Smooth muscle cell (in vitro differentiated cells): ENCODE results near the gene BBX. TPM values are rescaled to one million over a fixed set of nuclear protein-coding genes. Genes with fewer than 3 reads are reported as not detected.

Source experiments
- DNase-seq: peaks from one replicate; lab custom pipeline; 2025; ENCODE audit not compliant: unreplicated experiment; lab: John Stamatoyannopoulos, UW
- H2AFZ ChIP-seq: fragments of 200-600 bp; sonication (generic); 2 replicates; pipeline ENCODE4 v1.6.0; 2016; ENCODE audit warnings: antibody characterized with exemption, low read depth, mild to moderate bottlenecking
- H3F3A ChIP-seq: fragments of 200-600 bp; sonication (generic); 2 replicates; pipeline ENCODE4 v1.6.0; 2017; ENCODE audit warnings: antibody characterized with exemption, low read depth
- H3K27ac ChIP-seq: fragments of 200-600 bp; sonication (generic); 2 replicates; pipeline ENCODE4 v1.5.1; 2016; ENCODE audit warnings: low read depth, mild to moderate bottlenecking
- H3K27me3 ChIP-seq: fragments of 200-600 bp; sonication (generic); 2 replicates; pipeline ENCODE4 v1.6.1; 2016; ENCODE audit warnings: low read depth, mild to moderate bottlenecking
- H3K36me3 ChIP-seq: fragments of 200-600 bp; sonication (generic); 2 replicates; pipeline ENCODE4 v1.5.1; 2016; ENCODE audit warnings: low read depth
- H3K4me1 ChIP-seq: fragments of 200-600 bp; sonication (generic); 2 replicates; pipeline ENCODE4 v1.5.1; 2016; ENCODE audit warnings: low read depth
- H3K4me2 ChIP-seq: fragments of 200-600 bp; sonication (generic); 2 replicates; pipeline ENCODE4 v1.6.0; 2016; ENCODE audit warnings: mild to moderate bottlenecking
- H3K4me3 ChIP-seq: fragments of 200-600 bp; sonication (generic); 2 replicates; pipeline ENCODE4 v1.5.1; 2016; ENCODE audit warnings: mild to moderate bottlenecking
- H3K79me2 ChIP-seq: fragments of 200-600 bp; sonication (generic); 2 replicates; pipeline ENCODE4 v1.6.0; 2016; ENCODE audit warnings: low read depth, mild to moderate bottlenecking
- H3K9ac ChIP-seq: fragments of 200-600 bp; sonication (generic); 2 replicates; pipeline ENCODE4 v1.6.0; 2016; ENCODE audit warnings: low read depth
- H3K9me3 ChIP-seq: fragments of 200-600 bp; sonication (generic); replicated peaks from 2 replicates; pipeline ENCODE4 v1.5.1; 2016; ENCODE audit warnings: low read depth
- H4K20me1 ChIP-seq: fragments of 200-600 bp; sonication (generic); 2 replicates; pipeline ENCODE4 v1.6.0; 2016; ENCODE audit warnings: low read depth
- WGBS: methylation state at CpG from one replicate; pipeline ENCODE4 v1.1.7; 2016; ENCODE audit warnings: low lambda C conversion rate; 5-methylcytosine and 5-hydroxymethylcytosine counted together
- polyA plus RNA-seq: library from polyadenylated mRNA; unstranded; fragments of >200 nt; fragmentation: Nextera tagmentation; extraction: Ambion mirVana; gene quantifications from 2 replicates; pipeline ENCODE4 v1.2.1, GENCODE V29; 2016
- total RNA-seq: library from RNA; depleted of rRNA; stranded (reverse); fragments of >200 nt; gene quantifications from 2 replicates; pipeline ENCODE4 v1.2.3, GENCODE V29; 2014
- TF ChIP-seq, protein P1 (sequence below): fragments of 200-600 bp; sonication (generic); IDR thresholded peaks from 2 replicates; pipeline ENCODE4 v1.5.1; 2017; ENCODE audit warnings: borderline replicate concordance, mild to moderate bottlenecking, antibody characterized with exemption; ENCODE audit not compliant: insufficient read depth, poor library complexity, severe bottlenecking

Gene BBX
- total and polyA plus RNA-seq, 2 experiments from 2014 or later = 58.9 to 66.4 TPM

DNA sequence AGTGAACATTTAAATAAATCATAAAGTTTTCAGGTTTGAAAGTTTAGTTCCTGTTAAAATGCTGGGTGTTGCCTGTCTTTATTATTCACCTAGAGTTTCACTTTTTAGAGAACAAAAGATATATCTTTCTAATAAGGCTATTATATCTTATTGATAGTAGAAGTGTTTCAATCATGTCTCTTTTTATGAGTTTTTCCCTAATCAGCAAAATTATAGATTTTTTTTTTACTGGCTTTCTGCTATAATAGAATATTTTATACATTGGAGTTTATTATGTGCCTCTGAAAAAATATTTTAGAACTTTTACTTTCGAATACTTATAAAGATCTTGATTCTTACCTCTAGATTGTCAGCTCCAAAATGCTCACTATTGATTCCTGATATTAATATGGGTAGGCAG, 131.5 kb downstream of the BBX start:
- no peak overlapping the region for H2AFZ ChIP-seq
- no peaks in the 10 kb centered on the region for H3K27me3 ChIP-seq
- no peak overlapping the region for H3K4me3 ChIP-seq
- 88% methylated on average over 1 of the region's 1 CpG for WGBS
- no peaks in the 10 kb centered on the region for H3K9me3 ChIP-seq
- H3F3A ChIP-seq = no peaks in the 10 kb centered on the region
- TF ChIP-seq, protein P1, sequence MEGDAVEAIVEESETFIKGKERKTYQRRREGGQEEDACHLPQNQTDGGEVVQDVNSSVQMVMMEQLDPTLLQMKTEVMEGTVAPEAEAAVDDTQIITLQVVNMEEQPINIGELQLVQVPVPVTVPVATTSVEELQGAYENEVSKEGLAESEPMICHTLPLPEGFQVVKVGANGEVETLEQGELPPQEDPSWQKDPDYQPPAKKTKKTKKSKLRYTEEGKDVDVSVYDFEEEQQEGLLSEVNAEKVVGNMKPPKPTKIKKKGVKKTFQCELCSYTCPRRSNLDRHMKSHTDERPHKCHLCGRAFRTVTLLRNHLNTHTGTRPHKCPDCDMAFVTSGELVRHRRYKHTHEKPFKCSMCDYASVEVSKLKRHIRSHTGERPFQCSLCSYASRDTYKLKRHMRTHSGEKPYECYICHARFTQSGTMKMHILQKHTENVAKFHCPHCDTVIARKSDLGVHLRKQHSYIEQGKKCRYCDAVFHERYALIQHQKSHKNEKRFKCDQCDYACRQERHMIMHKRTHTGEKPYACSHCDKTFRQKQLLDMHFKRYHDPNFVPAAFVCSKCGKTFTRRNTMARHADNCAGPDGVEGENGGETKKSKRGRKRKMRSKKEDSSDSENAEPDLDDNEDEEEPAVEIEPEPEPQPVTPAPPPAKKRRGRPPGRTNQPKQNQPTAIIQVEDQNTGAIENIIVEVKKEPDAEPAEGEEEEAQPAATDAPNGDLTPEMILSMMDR = no peak
- H3K9ac ChIP-seq = no peak overlapping the region
- DNase-seq = no peak
- H3K4me1 ChIP-seq = no peaks in the 10 kb centered on the region
- H4K20me1 ChIP-seq = peaks cover 47% of the 10 kb centered on the region
- no peaks in the 10 kb centered on the region for H3K36me3 ChIP-seq
- peaks cover 4% of the 10 kb centered on the region for H3K79me2 ChIP-seq
- no peak overlapping the region for H3K4me2 ChIP-seq
- H3K27ac ChIP-seq = no peak overlapping the region

DNA sequence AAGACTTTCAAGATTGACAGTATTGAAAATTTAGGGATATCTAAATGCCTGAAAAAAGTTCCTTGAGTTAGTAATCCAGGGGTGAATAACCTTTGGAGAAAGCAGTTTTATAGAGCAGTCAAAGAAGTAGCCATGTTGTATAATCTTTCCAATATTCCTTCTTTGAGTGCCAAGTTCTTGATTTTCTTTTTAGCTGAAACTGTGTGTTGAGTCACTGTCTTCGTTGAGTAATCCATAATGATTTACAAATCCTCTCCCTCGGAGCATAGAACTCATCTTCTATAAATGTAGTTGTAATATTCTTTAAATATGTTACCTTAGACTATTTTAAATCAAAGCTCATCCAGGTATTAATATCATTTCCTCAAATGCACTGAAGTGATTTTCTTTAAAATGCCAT, 135.2 kb downstream of the BBX start:
- WGBS = 58% methylated on average over 2 of the region's 2 CpGs
- Histone ChIP-seq H3K4me1 (peaks cover 13% of the 10 kb centered on the region), H3K4me2 (no peak overlapping the region), H3F3A (no peaks in the 10 kb centered on the region), H3K27ac (no peak overlapping the region), H3K9ac (no peak overlapping the region), H3K27me3 (no peaks in the 10 kb centered on the region), H3K9me3 (no peaks in the 10 kb centered on the region), H3K79me2 (peaks cover 8% of the 10 kb centered on the region), H3K36me3 (no peaks in the 10 kb centered on the region), H3K4me3 (no peak overlapping the region), H4K20me1 (peaks cover 72% of the 10 kb centered on the region), H2AFZ (no peak overlapping the region)
- DNase-seq = no peak
- TF ChIP-seq, protein P1 = no peak

DNA sequence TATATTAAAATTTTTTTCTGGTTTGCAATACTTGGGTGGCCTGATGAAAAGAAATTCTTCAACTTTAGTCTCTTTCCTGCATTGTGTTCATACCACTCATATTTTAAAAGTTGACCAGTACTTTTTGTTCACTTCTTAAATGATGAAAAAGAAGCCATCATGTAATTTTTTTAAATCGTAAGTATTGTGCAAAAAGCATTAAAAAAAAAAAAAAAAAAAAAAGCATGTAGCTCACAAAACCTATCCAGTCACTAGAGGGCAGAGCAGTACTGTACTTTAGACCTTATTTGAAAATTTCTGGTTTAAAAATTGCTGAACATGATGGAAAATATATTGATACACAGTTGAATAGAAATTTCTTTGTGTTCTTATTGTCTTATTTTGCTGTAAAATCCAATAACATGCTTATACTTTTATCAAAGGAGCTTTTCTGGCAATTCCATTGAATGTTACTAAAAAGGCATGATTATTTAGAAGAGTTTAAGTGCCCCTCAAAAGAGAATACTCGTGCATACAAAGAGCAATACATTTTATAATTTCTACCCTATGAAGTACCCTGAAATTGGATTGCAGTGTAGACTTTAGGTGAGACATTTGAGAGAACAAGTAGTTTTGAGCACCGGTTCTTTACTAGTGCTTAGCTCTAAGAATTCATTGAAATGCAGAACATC, 137.7 kb downstream of the BBX start:
- 78% methylated on average over 3 of the region's 3 CpGs for WGBS
- no peak overlapping the region for H3K4me2 ChIP-seq
- no peak overlapping the region for H3K9ac ChIP-seq
- peaks cover 13% of the 10 kb centered on the region for H3K4me1 ChIP-seq
- TF ChIP-seq, protein P1 = peak; percentile 58
- H3K27ac ChIP-seq = no peak overlapping the region
- H4K20me1 ChIP-seq = peaks cover 75% of the 10 kb centered on the region
- H3K79me2 ChIP-seq = peaks cover 8% of the 10 kb centered on the region
- H3K27me3 ChIP-seq = no peaks in the 10 kb centered on the region
- no peaks in the 10 kb centered on the region for H3K36me3 ChIP-seq
- no peak overlapping the region for H3K4me3 ChIP-seq
- H3K9me3 ChIP-seq = no peaks in the 10 kb centered on the region
- no peak for DNase-seq
- no peaks in the 10 kb centered on the region for H3F3A ChIP-seq
- H2AFZ ChIP-seq = no peak overlapping the region

DNA sequence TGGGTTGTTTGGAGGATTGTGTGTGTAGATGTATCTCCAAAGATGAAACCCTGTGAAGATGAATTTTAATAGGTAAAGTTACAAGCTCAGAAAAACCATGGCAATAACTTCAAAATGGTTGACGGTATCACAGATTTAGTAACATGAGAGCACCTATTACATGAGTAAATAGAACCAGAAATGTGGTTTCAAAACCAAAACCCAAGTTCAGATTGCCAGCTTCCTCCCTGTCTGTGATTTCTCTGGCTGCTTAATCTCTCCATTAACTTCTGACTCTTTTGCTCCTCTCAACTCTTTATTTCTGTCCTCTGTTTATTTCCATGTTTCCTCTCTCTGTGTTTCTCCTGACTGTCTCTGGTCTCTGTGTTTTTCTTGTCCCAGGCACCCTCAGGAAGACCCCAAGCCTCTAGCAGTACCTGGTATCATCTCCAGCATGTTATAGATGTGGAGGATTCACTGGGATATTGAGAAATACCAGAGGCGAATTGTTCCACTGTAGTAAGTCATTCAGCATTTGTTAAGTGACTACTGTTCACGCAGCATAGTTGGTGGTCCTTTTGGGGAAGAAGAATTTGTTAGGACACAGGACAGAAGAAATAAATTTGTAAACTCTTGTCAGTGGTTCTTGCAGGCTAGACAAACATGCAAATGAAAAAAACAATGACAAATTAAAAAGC, 138.8 kb downstream of the BBX start:
- Histone ChIP-seq H3K27ac (peak overlapping the region; percentile 40), H3K27me3 (no peaks in the 10 kb centered on the region), H3K4me2 (peak overlapping the region; percentile 81), H3K36me3 (no peaks in the 10 kb centered on the region), H3K79me2 (peaks cover 4% of the 10 kb centered on the region), H3K4me3 (peak overlapping the region; percentile 23), H3K4me1 (peaks cover 13% of the 10 kb centered on the region), H2AFZ (no peak overlapping the region), H3K9ac (peak overlapping the region; percentile 19), H3K9me3 (no peaks in the 10 kb centered on the region), H4K20me1 (peaks cover 79% of the 10 kb centered on the region), H3F3A (no peaks in the 10 kb centered on the region)
- DNase-seq = no peak
- TF ChIP-seq, protein P1 = no peak
- whole genome bisulfite sequencing = 58% methylated on average over 3 of the region's 3 CpGs
